A673 (cell line): Measurements from ENCODE around the gene MAP2K5. TPM values are rescaled to one million over a fixed set of nuclear protein-coding genes. Genes with fewer than 3 reads are reported as not detected.

ENCODE experiments used
- BruUV-seq: library from RNA; stranded (reverse); fragments of 400-500 nt; replicated peaks from 2 replicates; lab custom pipeline; 2021; lab: Mats Ljungman, UMichigan
- CTCF ChIA-PET: fragments of 300-600 bp; sonication (Branson Sonifier 250); formaldehyde crosslinking; loops from one replicate; lab custom pipeline; 2022; ENCODE audit warnings: antibody characterized with exemption; lab: Charles Lee
- POLR2A ChIA-PET: fragments of 300-600 bp; sonication (Branson Sonifier 250); formaldehyde crosslinking; loops from one replicate; lab custom pipeline; 2022; ENCODE audit warnings: antibody characterized with exemption; ENCODE audit not compliant: low non-redundant PET; lab: Charles Lee
- DNase-seq: peaks from one replicate; pipeline ENCODE4 v3.0.0-alpha.2; 2015; ENCODE audit warnings: low spot score
- H3K27ac ChIP-seq: fragments of 200-600 bp; sonication (generic); 2 replicates; pipeline ENCODE4 v1.5.1; 2016; ENCODE audit warnings: mixed run types, low read depth, mild to moderate bottlenecking, mixed read lengths, antibody characterized with exemption, low read length; ENCODE audit not compliant: poor library complexity, severe bottlenecking
- H3K27me3 ChIP-seq: fragments of 200-600 bp; sonication (generic); replicated peaks from 2 replicates; pipeline ENCODE4 v1.6.1; 2017; ENCODE audit warnings: mixed run types, low read depth, mild to moderate bottlenecking, mixed read lengths, antibody characterized with exemption, low read length; ENCODE audit not compliant: insufficient read depth, poor library complexity
- H3K36me3 ChIP-seq: fragments of 200-600 bp; sonication (generic); 2 replicates; pipeline ENCODE4 v1.6.1; 2016; ENCODE audit warnings: mixed run types, mild to moderate bottlenecking, mixed read lengths, antibody characterized with exemption, low read length; ENCODE audit not compliant: insufficient read depth, poor library complexity, severe bottlenecking
- H3K4me1 ChIP-seq: fragments of 200-600 bp; sonication (generic); 2 replicates; pipeline ENCODE4 v1.6.1; 2017; ENCODE audit warnings: mixed run types, mild to moderate bottlenecking, mixed read lengths, antibody characterized with exemption, low read length; ENCODE audit not compliant: insufficient read depth, poor library complexity, severe bottlenecking
- H3K4me3 ChIP-seq: fragments of 200-600 bp; sonication (generic); 2 replicates; pipeline ENCODE4 v1.5.1; 2016; ENCODE audit warnings: low read depth, mixed run types, mild to moderate bottlenecking, mixed read lengths, low read length; ENCODE audit not compliant: poor library complexity, severe bottlenecking
- H3K9me3 ChIP-seq: fragments of 200-600 bp; sonication (generic); 2 replicates; pipeline ENCODE4 v1.6.1; 2016; ENCODE audit warnings: mixed run types, low read depth, mild to moderate bottlenecking, mixed read lengths, antibody characterized with exemption, low read length; ENCODE audit not compliant: poor library complexity, severe bottlenecking
- CTCF ChIP-seq: fragments of 300-800, 200-600 bp; sonication (generic); conservative IDR thresholded peaks from 2 replicates; pipeline ENCODE4 v1.5.1; 2017; ENCODE audit warnings: low read depth, mild to moderate bottlenecking, antibody characterized with exemption, low read length, moderate library complexity, mixed read lengths
- EZH2 ChIP-seq: fragments of 200-600 bp; sonication (generic); IDR thresholded peaks from 2 replicates; pipeline ENCODE4 v1.6.1; 2017; ENCODE audit warnings: borderline replicate concordance, low read depth, mild to moderate bottlenecking, mixed read lengths, antibody characterized with exemption, low read length; ENCODE audit not compliant: poor library complexity, severe bottlenecking
- intact Hi-C: fragments of 100-400 bp; cut with micrococcal nuclease; formaldehyde crosslinking; loops from one replicate; pipeline ENCODE4 v1.10.0; 2022; ENCODE audit not compliant: unreplicated experiment
- total RNA-seq: library from RNA; stranded (reverse); gene quantifications from 2 replicates; pipeline ENCODE4 v1.2.3, GENCODE V29; 2021

Gene MAP2K5
- total RNA-seq, 1 experiment from 2014 or later = 62.8 TPM

GRCh38 chr15:67768313-67768977 is 225.9 kb downstream of the MAP2K5 start:
- no TSS peak for BruUV-seq
- Histone ChIP-seq H3K27me3 (no peaks in the 10 kb centered on the region), H3K9me3 (no peaks in the 10 kb centered on the region), H3K4me3 (no peak overlapping the region), H3K36me3 (no peaks in the 10 kb centered on the region), H3K4me1 (peaks cover 20% of the 10 kb centered on the region), H3K27ac (no peak overlapping the region)
- TF ChIP-seq EZH2 = no peak
- no peak for TF ChIP-seq CTCF
- DNase-seq = peak; percentile 23
- CTCF ChIA-PET = no interaction called here
- POLR2A ChIA-PET = no interaction called here
- intact Hi-C loops = no loop called here

- Histone ChIP-seq H3K4me3 (no peak overlapping the region), H3K36me3 (no peaks in the 10 kb centered on the region), H3K27ac (no peak overlapping the region), H3K27me3 (no peaks in the 10 kb centered on the region), H3K4me1 (peaks cover 20% of the 10 kb centered on the region), H3K9me3 (no peaks in the 10 kb centered on the region)
- ChIA-PET CTCF (no interaction called here), POLR2A (no interaction called here)
- intact Hi-C loops = no loop called here
- TF ChIP-seq EZH2 = no peak
- no peak for TF ChIP-seq CTCF
- no peak for DNase-seq
- BruUV-seq = no TSS peak
These were observed 227.2 kb downstream of the MAP2K5 start for GRCh38 chr15:67769497-67770357.

- TF ChIP-seq EZH2 = no peak
- no peak for DNase-seq
- no TSS peak for BruUV-seq
- Histone ChIP-seq H3K4me1 (peaks cover 20% of the 10 kb centered on the region), H3K27ac (no peak overlapping the region), H3K36me3 (no peaks in the 10 kb centered on the region), H3K27me3 (no peaks in the 10 kb centered on the region), H3K4me3 (no peak overlapping the region), H3K9me3 (no peaks in the 10 kb centered on the region)
- POLR2A ChIA-PET = interaction anchor here (0.7 kb wide), 1 partner anchor 233 kb away, joined by 4 read pairs; no protein-coding TSS in a partner anchor
- CTCF ChIA-PET = no interaction called here
- intact Hi-C loops = no loop called here
These were observed 227.8 kb downstream of the MAP2K5 start for GRCh38 chr15:67770358-67770628.
